Nephron (organoid): ENCODE results near the gene FEN1.

Experiments
- H3K27ac Mint-ChIP-seq, 3 experiments: 2 replicates each; pipeline ENCODE4 v1.8.0; 2020; ENCODE audit warnings: mixed read lengths in 3 of 3, mild to moderate bottlenecking in 2 of 3, moderate library complexity in 1 of 3
- H3K27me3 Mint-ChIP-seq: 2 replicates; pipeline ENCODE4 v1.8.0; 2021; ENCODE audit warnings: low read depth, mild to moderate bottlenecking, moderate library complexity, mixed read lengths
- H3K36me3 Mint-ChIP-seq: 2 replicates; pipeline ENCODE4 v1.8.0; 2020; ENCODE audit warnings: low read depth, mixed read lengths
- H3K4me1 Mint-ChIP-seq: 2 replicates; pipeline ENCODE4 v1.8.0; 2020; ENCODE audit warnings: mixed read lengths
- H3K4me3 Mint-ChIP-seq, 3 experiments: 2 replicates each; pipeline ENCODE4 v1.8.0; 2020; ENCODE audit warnings: mild to moderate bottlenecking in 3 of 3, mixed read lengths in 3 of 3, moderate library complexity in 2 of 3
- H3K9me3 Mint-ChIP-seq: 2 replicates; pipeline ENCODE4 v1.8.0; 2020; ENCODE audit warnings: mixed read lengths
- TF ChIP-seq, protein P1 (sequence below), 3 experiments: fragments of 200-600 bp; sonication (generic); IDR thresholded peaks; one replicate each; pipeline ENCODE4 v1.5.0; 2021; ENCODE audit warnings: antibody characterized with exemption in 3 of 3; ENCODE audit not compliant: unreplicated experiment in 3 of 3

Gene FEN1

GRCh38 chr11:61751384-61751783 is 41.3 kb upstream of the FEN1 start:
- Mint-ChIP-seq H3K27ac (peak overlapping the region; percentile 11 to 74 (median 53)), H3K9me3 (no peaks in the 10 kb centered on the region), H3K4me3 (peak overlapping the region; percentile 73 to 82 (median 81)), H3K4me1 (peaks cover 43% of the 10 kb centered on the region), H3K36me3 (no peaks in the 10 kb centered on the region), H3K27me3 (peaks cover 30% of the 10 kb centered on the region)
- TF ChIP-seq, protein P1, sequence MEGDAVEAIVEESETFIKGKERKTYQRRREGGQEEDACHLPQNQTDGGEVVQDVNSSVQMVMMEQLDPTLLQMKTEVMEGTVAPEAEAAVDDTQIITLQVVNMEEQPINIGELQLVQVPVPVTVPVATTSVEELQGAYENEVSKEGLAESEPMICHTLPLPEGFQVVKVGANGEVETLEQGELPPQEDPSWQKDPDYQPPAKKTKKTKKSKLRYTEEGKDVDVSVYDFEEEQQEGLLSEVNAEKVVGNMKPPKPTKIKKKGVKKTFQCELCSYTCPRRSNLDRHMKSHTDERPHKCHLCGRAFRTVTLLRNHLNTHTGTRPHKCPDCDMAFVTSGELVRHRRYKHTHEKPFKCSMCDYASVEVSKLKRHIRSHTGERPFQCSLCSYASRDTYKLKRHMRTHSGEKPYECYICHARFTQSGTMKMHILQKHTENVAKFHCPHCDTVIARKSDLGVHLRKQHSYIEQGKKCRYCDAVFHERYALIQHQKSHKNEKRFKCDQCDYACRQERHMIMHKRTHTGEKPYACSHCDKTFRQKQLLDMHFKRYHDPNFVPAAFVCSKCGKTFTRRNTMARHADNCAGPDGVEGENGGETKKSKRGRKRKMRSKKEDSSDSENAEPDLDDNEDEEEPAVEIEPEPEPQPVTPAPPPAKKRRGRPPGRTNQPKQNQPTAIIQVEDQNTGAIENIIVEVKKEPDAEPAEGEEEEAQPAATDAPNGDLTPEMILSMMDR (IDR thresholded peaks at IDR 0.05; ENCODE audit: unreplicated experiment in 3 of 3) = no peak

GRCh38 chr11:61752117-61752924 is 40.4 kb upstream of the FEN1 start, which contains the start of gene MYRF:
Gene MYRF (plus strand): TSS chr11:61752636. CDS start chr11:61752745, 109 bp downstream.
- Mint-ChIP-seq H3K4me1 (peaks cover 37% of the 10 kb centered on the region), H3K4me3 (peak within 1 kb of the TSS; percentile 90 to 92 (median 90)), H3K9me3 (no peaks in the 10 kb centered on the region), H3K36me3 (no peaks in the 10 kb centered on the region), H3K27me3 (peaks cover 30% of the 10 kb centered on the region), H3K27ac (peak within 1 kb of the TSS; percentile 54 to 77 (median 59))
- TF ChIP-seq, protein P1 (IDR thresholded peaks at IDR 0.05; ENCODE audit: unreplicated experiment in 3 of 3) = peak; percentile 43 to 53 (median 47)

GRCh38 chr11:61752925-61753521 is 39.7 kb upstream of the FEN1 start:
- H3K27me3 Mint-ChIP-seq = peaks cover 30% of the 10 kb centered on the region
- TF ChIP-seq, protein P1 (IDR thresholded peaks at IDR 0.05; ENCODE audit: unreplicated experiment in 3 of 3) = no peak

DNA sequence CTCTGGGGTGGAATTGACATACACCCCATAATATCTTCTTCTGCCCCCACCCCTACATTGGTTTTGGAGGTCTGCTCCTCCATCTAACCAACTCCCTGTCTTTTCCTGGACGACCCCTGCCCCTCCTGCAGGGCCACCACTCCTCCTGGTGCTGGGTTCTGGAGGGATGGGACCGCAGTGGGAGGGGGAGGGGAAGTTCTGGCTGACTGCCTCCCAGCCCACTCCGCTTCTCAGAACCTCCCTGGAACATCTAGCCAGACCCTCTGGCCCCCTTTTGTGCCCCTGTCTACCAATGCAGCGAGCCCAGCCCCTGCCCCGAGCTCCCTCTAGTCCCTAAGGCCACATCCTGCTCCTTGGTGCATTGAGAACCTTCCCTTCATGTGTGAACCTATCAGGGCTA is 39.0 kb upstream of the FEN1 start:
- Mint-ChIP-seq H3K27me3 (peaks cover 30% of the 10 kb centered on the region), H3K4me1 (peaks cover 37% of the 10 kb centered on the region), H3K27ac (peak overlapping the region in 2 of 3 experiments; percentile 59 to 77), H3K4me3 (peak overlapping the region; percentile 90 to 92 (median 90)), H3K36me3 (no peaks in the 10 kb centered on the region), H3K9me3 (no peaks in the 10 kb centered on the region)
- TF ChIP-seq, protein P1 (IDR thresholded peaks at IDR 0.05; ENCODE audit: unreplicated experiment in 3 of 3) = no peak

More at GRCh38 chr11:61752925-61753521, 39.7 kb upstream of the FEN1 start:
- Mint-ChIP-seq H3K9me3 (no peaks in the 10 kb centered on the region), H3K27ac (peak overlapping the region; percentile 54 to 77 (median 59)), H3K36me3 (no peaks in the 10 kb centered on the region), H3K4me3 (peak overlapping the region; percentile 90 to 92 (median 90)), H3K4me1 (peaks cover 37% of the 10 kb centered on the region)

- TF ChIP-seq, protein P1 (IDR thresholded peaks at IDR 0.05; ENCODE audit: unreplicated experiment in 3 of 3) = no peak
- Mint-ChIP-seq H3K4me3 (peak overlapping the region; percentile 90 to 92 (median 90)), H3K36me3 (no peaks in the 10 kb centered on the region), H3K27me3 (peaks cover 22% of the 10 kb centered on the region), H3K9me3 (no peaks in the 10 kb centered on the region), H3K27ac (peak overlapping the region; percentile 35 to 87 (median 59)), H3K4me1 (peaks cover 27% of the 10 kb centered on the region)
Observed at GRCh38 chr11:61754534-61755482, 37.9 kb upstream of the FEN1 start.
